ENCODE results near the gene LSM7. TPM values are rescaled to one million over a fixed set of nuclear protein-coding genes. Genes with fewer than 3 reads are reported as not detected.
"Not testable (repeated sequence)": the region's sequence is repeated elsewhere in the genome, so short reads cannot be mapped to it uniquely, and the experiment has no call there.

Gene LSM7
- polyA plus RNA-seq, 2 donors: 223 to 245 TPM

GRCh38 chr19:2355168-2356035 lies 27.0 kb upstream of the LSM7 start:
- H3K9me3 ChIP-seq (ENCODE audit: control insufficient read depth in 2 of 2, insufficient read depth in 1 of 2, low read depth in 1 of 2, low read length in 1 of 2): peaks cover under 1 to 1% of the 10 kb centered on the region in 2 donors
- H3K36me3 ChIP-seq (ENCODE audit: control insufficient read depth in 2 of 2, insufficient read depth in 2 of 2, low read length in 1 of 2): peaks cover 3 to 24% of the 10 kb centered on the region in 2 donors
- WGBS, 2 donors: 82 to 88% methylated on average over 24 of the region's 24 CpGs
- H3K4me1 ChIP-seq (ENCODE audit: control insufficient read depth in 2 of 2, insufficient read depth in 2 of 2, low read length in 1 of 2): no peaks in the 10 kb centered on the region
- no peak overlapping the region for H3K27ac ChIP-seq (ENCODE audit: low read depth in 2 of 2, low read length in 1 of 2)
- no peak overlapping the region for H3K4me3 ChIP-seq (ENCODE audit: low read depth in 1 of 2, low read length in 2 of 2)
- H3K27me3 ChIP-seq (ENCODE audit: control insufficient read depth in 1 of 2, insufficient read depth in 2 of 2, low read length in 2 of 2): peaks cover 0 to 2% of the 10 kb centered on the region in 2 donors

GRCh38 chr19:2354670-2355069 lies 26.3 kb upstream of the LSM7 start:
- Histone ChIP-seq H3K36me3 (ENCODE audit: control insufficient read depth in 2 of 2, insufficient read depth in 2 of 2, low read length in 1 of 2) (peaks cover 3 to 24% of the 10 kb centered on the region in 2 donors), H3K27ac (ENCODE audit: low read depth in 2 of 2, low read length in 1 of 2) (no peak overlapping the region), H3K9me3 (ENCODE audit: control insufficient read depth in 2 of 2, insufficient read depth in 1 of 2, low read depth in 1 of 2, low read length in 1 of 2) (no peaks in the 10 kb centered on the region), H3K4me3 (ENCODE audit: low read depth in 1 of 2, low read length in 2 of 2) (no peak overlapping the region), H3K4me1 (ENCODE audit: control insufficient read depth in 2 of 2, insufficient read depth in 2 of 2, low read length in 1 of 2) (no peaks in the 10 kb centered on the region), H3K27me3 (ENCODE audit: control insufficient read depth in 1 of 2, insufficient read depth in 2 of 2, low read length in 2 of 2) (peaks cover 0 to 1% of the 10 kb centered on the region in 2 donors)
- WGBS, 2 donors: 89 to 91% methylated on average over 17 of the region's 17 CpGs

- no peaks in the 10 kb centered on the region for H3K27me3 ChIP-seq (ENCODE audit: control insufficient read depth in 1 of 2, insufficient read depth in 2 of 2, low read length in 2 of 2)
- no peak overlapping the region for H3K4me3 ChIP-seq (ENCODE audit: low read depth in 1 of 2, low read length in 2 of 2)
- 90 to 91% methylated on average over 34 of the region's 34 CpGs for WGBS, 2 donors
- H3K4me1 ChIP-seq (ENCODE audit: control insufficient read depth in 2 of 2, insufficient read depth in 2 of 2, low read length in 1 of 2): no peaks in the 10 kb centered on the region
- H3K27ac ChIP-seq (ENCODE audit: low read depth in 2 of 2, low read length in 1 of 2): no peak overlapping the region
- H3K36me3 ChIP-seq (ENCODE audit: control insufficient read depth in 2 of 2, insufficient read depth in 2 of 2, low read length in 1 of 2): peaks cover 3 to 24% of the 10 kb centered on the region in 2 donors
- no peaks in the 10 kb centered on the region for H3K9me3 ChIP-seq (ENCODE audit: control insufficient read depth in 2 of 2, insufficient read depth in 1 of 2, low read depth in 1 of 2, low read length in 1 of 2)
Observed at GRCh38 chr19:2353887-2354592, 25.7 kb upstream of the LSM7 start.

- Histone ChIP-seq H3K4me3 (ENCODE audit: low read depth in 1 of 2, low read length in 2 of 2) (no peak overlapping the region), H3K4me1 (ENCODE audit: control insufficient read depth in 2 of 2, insufficient read depth in 2 of 2, low read length in 1 of 2) (no peaks in the 10 kb centered on the region), H3K27ac (ENCODE audit: low read depth in 2 of 2, low read length in 1 of 2) (no peak overlapping the region), H3K27me3 (ENCODE audit: control insufficient read depth in 1 of 2, insufficient read depth in 2 of 2, low read length in 2 of 2) (no peaks in the 10 kb centered on the region), H3K36me3 (ENCODE audit: control insufficient read depth in 2 of 2, insufficient read depth in 2 of 2, low read length in 1 of 2) (peaks cover 3 to 29% of the 10 kb centered on the region in 2 donors), H3K9me3 (ENCODE audit: control insufficient read depth in 2 of 2, insufficient read depth in 1 of 2, low read depth in 1 of 2, low read length in 1 of 2) (no peaks in the 10 kb centered on the region)
- 89 to 90% methylated on average over 30 to 45 of the region's 45 CpGs for WGBS, 2 donors
Observed at GRCh38 chr19:2353159-2353886, 24.9 kb upstream of the LSM7 start.

GRCh38 chr19:2352121-2352520 lies 23.7 kb upstream of the LSM7 start:
- Histone ChIP-seq H3K9me3 (ENCODE audit: control insufficient read depth in 2 of 2, insufficient read depth in 1 of 2, low read depth in 1 of 2, low read length in 1 of 2) (no peaks in the 10 kb centered on the region), H3K36me3 (ENCODE audit: control insufficient read depth in 2 of 2, insufficient read depth in 2 of 2, low read length in 1 of 2) (peaks cover 3 to 30% of the 10 kb centered on the region in 2 donors), H3K27ac (ENCODE audit: low read depth in 2 of 2, low read length in 1 of 2) (no peak overlapping the region), H3K4me3 (ENCODE audit: low read depth in 1 of 2, low read length in 2 of 2) (no peak overlapping the region), H3K27me3 (ENCODE audit: control insufficient read depth in 1 of 2, insufficient read depth in 2 of 2, low read length in 2 of 2) (no peaks in the 10 kb centered on the region), H3K4me1 (ENCODE audit: control insufficient read depth in 2 of 2, insufficient read depth in 2 of 2, low read length in 1 of 2) (no peaks in the 10 kb centered on the region)
- 91 to 94% methylated on average over 24 of the region's 24 CpGs for WGBS, 2 donors

GRCh38 chr19:2351591-2351990 lies 23.2 kb upstream of the LSM7 start:
- Histone ChIP-seq H3K27ac (ENCODE audit: low read depth in 2 of 2, low read length in 1 of 2) (no peak overlapping the region), H3K36me3 (ENCODE audit: control insufficient read depth in 2 of 2, insufficient read depth in 2 of 2, low read length in 1 of 2) (peaks cover 3 to 30% of the 10 kb centered on the region in 2 donors), H3K9me3 (ENCODE audit: control insufficient read depth in 2 of 2, insufficient read depth in 1 of 2, low read depth in 1 of 2, low read length in 1 of 2) (no peaks in the 10 kb centered on the region), H3K4me3 (ENCODE audit: low read depth in 1 of 2, low read length in 2 of 2) (no peak overlapping the region), H3K27me3 (ENCODE audit: control insufficient read depth in 1 of 2, insufficient read depth in 2 of 2, low read length in 2 of 2) (no peaks in the 10 kb centered on the region), H3K4me1 (ENCODE audit: control insufficient read depth in 2 of 2, insufficient read depth in 2 of 2, low read length in 1 of 2) (no peaks in the 10 kb centered on the region)
- 93 to 96% methylated on average over 21 to 28 of the region's 28 CpGs for WGBS, 2 donors

GRCh38 chr19:2350656-2351055 lies 22.3 kb upstream of the LSM7 start:
- Histone ChIP-seq H3K9me3 (ENCODE audit: control insufficient read depth in 2 of 2, insufficient read depth in 1 of 2, low read depth in 1 of 2, low read length in 1 of 2) (no peaks in the 10 kb centered on the region), H3K27ac (ENCODE audit: low read depth in 2 of 2, low read length in 1 of 2) (no peak overlapping the region), H3K4me1 (ENCODE audit: control insufficient read depth in 2 of 2, insufficient read depth in 2 of 2, low read length in 1 of 2) (no peaks in the 10 kb centered on the region), H3K4me3 (ENCODE audit: low read depth in 1 of 2, low read length in 2 of 2) (no peak overlapping the region), H3K27me3 (ENCODE audit: control insufficient read depth in 1 of 2, insufficient read depth in 2 of 2, low read length in 2 of 2) (no peaks in the 10 kb centered on the region), H3K36me3 (ENCODE audit: control insufficient read depth in 2 of 2, insufficient read depth in 2 of 2, low read length in 1 of 2) (peaks cover 3 to 30% of the 10 kb centered on the region in 2 donors)
- WGBS, 2 donors: 92 to 93% methylated on average over 16 of the region's 16 CpGs

GRCh38 chr19:2349818-2350217 lies 21.4 kb upstream of the LSM7 start:
- H3K27me3 ChIP-seq (ENCODE audit: control insufficient read depth in 1 of 2, insufficient read depth in 2 of 2, low read length in 2 of 2); H3K4me1 ChIP-seq (ENCODE audit: control insufficient read depth in 2 of 2, insufficient read depth in 2 of 2, low read length in 1 of 2); H3K9me3 ChIP-seq (ENCODE audit: control insufficient read depth in 2 of 2, insufficient read depth in 1 of 2, low read depth in 1 of 2, low read length in 1 of 2); H3K4me3 ChIP-seq (ENCODE audit: low read depth in 1 of 2, low read length in 2 of 2); H3K27ac ChIP-seq (ENCODE audit: low read depth in 2 of 2, low read length in 1 of 2): not testable (repeated sequence)
- H3K36me3 ChIP-seq (ENCODE audit: control insufficient read depth in 2 of 2, insufficient read depth in 2 of 2, low read length in 1 of 2): peaks cover 3 to 30% of the 10 kb centered on the region in 2 donors
- WGBS, 2 donors: 94 to 96% methylated on average over 24 of the region's 24 CpGs
